IPS-11a (cell line): Measurements from ENCODE around the gene CCDC127.
"Not testable (repeated sequence)": the region's sequence is repeated elsewhere in the genome, so short reads cannot be mapped to it uniquely, and the experiment has no call there.

Source experiments
- H3K4me3 ChIP-seq: one replicate; pipeline ENCODE4 v1.5.1; 2013; ENCODE audit warnings: low read depth, low read length, control low read depth

The CCDC127 gene

DNA sequence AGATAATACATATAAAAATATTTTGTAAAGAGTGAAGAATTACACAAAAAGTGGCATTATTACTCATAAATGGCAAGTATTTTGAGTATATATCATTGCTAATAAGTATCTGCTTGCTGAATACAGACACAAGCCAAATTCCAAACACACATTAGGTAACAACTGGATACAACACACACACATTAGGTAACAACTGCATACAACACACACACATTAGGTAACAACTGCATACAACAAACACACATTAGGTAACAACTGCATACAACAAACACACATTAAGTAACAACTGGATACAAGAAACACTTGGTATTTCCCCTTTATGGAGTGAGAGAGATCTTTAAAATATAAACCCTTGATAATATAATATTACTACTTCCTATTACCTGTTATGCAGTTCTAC, 13.5 kb downstream of the CCDC127 start:
- H3K4me3 ChIP-seq, result no peak overlapping the region

DNA sequence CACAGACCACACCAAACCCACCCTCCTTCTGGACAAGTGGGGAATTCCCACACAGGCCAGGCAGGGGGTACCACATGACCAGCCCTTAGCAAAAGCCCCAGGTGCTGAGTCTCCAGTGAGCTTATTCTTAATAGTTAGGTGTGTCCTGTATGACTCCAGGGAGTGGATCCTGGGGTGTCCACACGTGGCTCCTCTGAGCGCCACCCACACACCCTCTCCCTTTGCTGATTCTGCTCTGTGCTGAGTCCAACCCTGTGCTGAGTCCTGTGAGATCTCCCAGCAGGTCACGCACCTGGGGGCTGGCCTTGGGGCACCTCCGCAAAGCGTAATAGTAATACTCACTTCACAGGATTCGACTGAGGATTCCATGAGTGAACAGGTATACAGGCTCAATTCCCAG, 14.0 kb downstream of the CCDC127 start:
- no peak overlapping the region for H3K4me3 ChIP-seq

DNA sequence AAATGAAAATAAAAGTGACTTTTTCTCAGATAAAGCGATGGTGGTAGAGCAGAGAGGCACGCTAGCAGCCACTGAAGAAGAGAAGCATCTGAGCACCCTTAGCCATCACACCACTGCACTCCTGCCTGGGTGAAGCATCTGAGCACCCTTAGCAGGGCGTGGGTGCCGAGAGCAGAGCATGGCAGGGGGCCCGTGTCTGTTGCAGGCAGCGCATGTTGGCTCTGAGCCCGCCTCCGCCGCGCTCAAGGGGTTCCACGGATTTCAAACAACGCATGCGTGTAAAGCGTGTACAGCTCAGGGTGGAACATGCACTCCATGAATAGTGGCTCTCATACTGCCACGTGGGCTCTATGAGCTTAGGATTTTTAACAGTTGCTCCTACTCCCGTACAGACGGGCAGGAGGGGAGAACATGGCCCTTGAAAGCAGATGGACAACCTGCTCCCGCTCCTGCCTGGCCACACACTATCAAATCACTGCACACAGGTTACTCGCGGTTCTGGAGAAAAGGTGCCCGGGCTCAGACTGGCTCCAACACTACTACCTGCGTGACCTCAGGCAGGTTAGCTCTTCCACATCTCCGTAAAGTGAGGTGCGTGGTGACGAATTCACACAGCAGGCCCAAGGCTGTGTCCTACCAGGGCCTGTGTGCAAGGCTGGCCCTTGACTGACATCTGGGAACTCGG, 14.6 kb downstream of the CCDC127 start:
- no peak overlapping the region for H3K4me3 ChIP-seq

DNA sequence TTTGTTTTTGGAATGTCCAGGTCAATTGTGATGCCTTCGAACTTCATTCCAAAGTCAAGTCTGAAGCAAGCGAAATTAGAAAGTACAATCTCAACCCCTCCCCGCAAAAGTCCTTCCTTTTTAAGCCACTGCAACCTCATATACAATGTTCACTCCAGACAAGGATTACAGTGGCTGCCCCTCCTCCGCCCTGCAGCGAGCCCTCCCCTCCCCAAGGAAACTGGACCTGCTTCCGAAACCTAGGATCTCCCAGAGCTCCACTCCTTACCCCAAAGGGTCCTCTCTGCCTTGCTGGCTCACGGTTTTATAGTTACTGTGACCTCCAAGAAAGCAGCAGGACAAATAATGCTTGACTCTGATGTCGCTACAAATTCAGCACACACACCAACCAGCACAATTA, 16.3 kb downstream of the CCDC127 start:
- no peak overlapping the region for H3K4me3 ChIP-seq

DNA sequence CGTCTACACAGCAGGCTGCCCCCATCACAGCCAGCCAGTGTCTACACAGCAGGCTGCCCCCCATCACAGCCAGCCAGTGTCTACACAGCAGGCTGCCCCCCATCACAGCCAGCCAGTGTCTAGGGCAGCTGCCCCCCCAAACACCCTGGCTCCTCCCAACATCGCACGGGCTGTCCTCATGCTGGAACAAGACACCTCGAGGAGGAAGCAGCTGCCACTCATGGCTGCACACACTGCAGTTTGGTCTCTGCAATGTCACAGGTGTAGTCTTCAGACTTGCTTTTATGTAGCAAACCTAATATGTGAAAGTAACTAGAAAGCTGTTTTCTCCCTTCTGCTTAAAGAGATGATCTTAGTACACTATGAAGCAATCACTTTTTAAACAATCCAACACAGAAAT, 17.0 kb downstream of the CCDC127 start:
- H3K4me3 ChIP-seq, result no peak overlapping the region

DNA sequence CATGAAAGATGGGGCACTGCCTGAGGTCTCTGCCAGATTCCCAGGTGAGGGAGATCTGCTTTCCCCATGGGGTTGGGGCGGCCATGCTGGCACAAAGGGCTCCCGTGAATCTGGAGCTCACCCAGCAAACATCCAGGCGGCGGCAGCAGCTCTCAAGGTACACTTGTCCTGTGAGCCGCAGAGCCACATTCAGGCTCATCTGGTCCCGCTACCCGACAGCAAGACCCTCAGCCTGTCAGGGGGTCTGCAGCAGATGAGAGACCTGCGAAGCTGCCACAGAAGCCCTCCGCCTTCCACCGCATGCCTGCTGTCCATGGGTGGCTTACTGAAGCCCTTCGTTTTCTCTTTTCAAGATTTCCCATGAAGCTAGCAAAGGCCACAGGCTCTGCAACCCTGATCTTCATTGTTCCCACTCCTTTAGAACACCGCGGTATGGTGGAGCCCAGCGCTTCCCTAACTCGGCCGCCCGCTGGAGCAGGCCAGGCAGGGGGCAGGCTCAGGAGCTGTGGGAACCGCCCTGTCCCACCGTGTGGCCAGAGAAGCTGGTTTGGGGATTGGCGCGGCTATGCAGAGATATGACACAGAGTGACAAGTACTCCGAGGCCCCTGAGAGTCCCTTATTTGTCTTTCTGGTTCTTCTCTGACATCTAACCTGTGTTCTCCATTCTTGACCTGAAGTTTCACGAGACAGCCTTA, 17.9 kb downstream of the CCDC127 start:
- H3K4me3 ChIP-seq, result no peak overlapping the region

DNA sequence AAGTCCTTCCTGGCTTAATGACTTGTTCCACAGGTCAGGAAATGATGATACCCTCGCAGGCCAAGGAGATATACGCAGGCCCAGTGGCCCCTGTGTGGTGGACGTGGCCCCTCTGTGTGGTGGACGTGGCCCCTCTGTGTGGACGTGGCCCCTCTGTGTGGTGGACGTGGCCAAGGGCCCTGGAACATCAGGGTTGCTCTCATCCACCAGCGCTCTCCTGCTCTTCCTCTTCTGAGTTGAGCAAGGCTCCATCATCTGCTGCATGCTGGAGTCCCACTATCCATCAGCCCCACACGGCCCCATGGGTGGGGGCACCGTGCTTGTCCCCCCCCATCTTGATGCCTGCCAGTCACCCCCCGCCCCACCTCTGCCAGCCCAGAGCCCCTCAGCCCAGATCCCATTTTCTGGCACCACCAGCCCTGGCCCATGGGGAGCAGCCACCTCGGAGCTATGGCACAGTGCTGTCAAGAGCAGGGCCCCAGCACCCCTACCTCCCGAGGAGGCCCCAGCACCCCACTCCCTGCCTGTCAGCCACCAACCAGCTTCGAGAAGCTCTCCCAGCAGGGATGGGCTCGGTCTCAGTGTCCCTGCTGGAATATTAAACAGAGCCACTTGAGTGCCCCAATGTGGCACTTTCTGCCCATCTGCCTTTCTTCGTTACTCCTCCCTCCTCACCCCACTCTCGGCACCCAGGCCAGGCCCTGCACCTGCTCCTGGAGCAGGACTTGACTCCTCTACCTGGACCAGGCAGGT, 18.6 kb downstream of the CCDC127 start:
- H3K4me3 ChIP-seq, result no peak overlapping the region

DNA sequence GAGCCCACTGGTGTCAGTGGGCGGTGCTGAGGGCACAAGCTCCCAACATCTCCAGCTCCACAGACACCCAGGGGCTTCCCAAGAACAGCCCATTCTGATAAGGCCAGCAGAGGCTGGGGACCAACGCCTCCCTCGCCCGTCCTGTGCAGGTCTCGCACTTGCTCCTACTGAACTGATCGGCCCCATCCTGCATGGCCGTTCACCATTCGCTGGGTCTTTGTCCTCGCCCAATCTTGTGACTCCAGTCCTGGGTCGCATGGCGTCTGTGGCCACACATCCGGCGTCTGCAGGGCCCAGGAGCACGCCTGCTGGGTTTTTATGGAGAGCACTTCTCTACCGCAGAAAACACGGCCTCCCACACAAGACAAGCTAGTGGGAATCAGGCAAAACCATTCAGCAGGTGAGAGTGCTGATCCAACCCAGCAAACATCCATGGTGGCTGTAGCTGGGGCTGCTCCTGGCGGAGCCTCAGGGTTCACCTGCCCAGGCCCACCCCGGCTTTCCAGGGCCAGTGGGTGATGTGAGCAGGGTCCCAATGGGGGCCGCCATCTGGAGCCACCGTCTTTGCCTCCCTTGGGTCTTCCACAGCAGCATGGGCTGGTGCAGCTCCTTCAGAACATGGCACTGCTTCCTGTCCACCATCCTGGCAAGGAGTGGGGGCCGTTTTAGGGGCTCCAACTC, 19.3 kb downstream of the CCDC127 start:
- H3K4me3 ChIP-seq, result no peak overlapping the region

DNA sequence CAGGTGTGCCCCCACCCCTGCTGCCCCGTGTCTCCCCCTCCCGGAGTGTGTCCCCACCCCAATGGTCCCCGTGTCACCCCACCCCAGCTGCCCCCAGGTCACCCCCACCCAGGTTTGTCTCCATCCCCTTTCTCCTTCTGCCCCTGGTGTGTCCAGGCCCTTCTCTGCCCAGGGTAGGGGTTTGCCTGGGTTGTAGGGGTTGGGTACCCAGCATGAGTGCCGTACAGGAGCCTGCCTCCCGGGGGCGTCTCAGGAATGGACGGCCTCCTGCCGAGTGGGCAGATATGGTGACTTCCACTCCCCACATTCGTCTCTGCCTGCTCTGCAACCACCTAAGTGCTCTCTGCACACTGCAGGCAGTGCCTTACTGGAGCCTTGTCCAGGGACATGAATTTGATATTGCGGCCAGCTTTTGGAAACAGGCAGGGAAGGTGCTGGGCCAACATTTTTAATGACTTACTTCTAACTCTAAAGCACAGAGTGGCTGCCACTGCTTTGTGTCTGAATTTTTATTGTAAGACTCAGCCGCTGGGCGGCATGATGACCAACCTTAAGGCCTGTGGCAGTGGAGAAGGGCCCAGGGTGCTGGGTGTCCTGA, 20.0 kb downstream of the CCDC127 start:
- no peak overlapping the region for H3K4me3 ChIP-seq

DNA sequence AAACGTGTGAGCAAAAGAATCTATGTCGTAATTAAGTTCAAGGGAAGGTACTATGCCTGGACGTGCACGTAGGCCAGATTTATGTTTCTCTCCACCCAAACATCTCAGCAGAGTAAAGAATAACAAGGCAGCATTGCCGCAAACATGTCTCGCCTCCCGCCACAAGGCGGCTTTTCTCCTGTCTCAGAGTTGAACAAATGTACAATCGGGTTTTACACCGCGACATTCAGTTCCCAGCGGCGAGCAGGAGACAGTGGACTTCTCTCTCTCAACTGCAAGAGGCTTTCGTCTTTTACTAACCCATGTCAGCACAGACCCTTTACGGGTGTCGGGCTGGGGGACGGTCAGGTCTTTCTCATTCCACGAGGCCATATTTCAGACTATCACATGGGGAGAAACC, 20.9 kb downstream of the CCDC127 start:
- H3K4me3 ChIP-seq, result not testable (repeated sequence)

DNA sequence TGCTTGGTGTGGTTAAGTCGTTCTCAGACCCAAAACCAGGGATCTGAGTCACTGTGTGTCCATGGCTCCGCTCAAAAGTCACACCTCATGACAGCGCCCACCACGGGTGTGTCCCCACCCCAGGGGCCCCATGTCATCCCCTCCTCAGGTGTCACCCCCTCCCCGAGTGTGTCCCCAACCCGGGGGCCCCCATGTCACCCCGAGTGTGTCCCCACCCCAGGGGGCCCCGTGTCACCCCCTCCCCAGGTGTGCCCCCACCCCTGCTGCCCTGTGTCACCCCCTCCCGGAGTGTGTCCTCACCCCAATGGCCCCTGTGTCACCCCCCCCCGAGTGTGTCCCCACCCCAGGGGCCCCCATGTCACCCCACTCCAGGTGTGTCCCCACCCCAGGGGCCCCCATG, 21.6 kb downstream of the CCDC127 start:
- H3K4me3 ChIP-seq, result no peak overlapping the region

DNA sequence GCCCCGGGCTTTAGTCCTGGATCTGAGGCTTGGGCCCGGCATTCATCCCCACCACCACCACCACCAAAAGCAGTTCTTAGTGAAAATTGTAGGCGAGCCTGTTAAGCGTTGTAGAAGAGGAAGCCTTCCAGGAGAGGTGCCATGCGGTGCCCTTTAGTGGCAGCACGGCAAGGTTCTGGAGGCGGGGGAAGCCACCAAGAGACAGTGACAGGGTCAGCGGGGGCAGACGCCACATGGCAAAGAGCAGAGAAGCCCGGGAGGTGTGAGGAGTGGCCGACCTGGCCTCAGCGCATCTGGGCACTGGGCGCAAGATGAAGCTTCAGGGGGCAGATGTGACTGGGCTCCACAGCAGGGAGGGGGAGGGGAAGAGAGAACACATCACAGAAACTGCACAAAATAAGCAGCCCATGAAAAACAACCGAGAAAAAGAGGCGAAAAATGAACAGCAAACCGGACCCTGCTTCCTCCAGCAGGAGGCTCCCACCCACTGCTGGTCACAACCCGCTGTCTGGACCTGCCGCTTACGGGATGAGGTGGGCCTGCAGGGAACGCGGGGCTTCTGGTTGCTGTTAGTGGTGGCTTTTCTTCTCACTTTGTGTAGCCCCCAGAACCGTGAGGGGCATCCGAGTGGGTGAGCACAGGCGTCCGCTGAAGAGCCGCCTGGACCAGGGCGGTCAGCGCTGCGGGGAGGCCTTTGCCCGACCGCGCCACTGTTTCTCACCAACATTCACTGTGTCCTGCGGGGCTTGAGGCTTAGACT, 22.4 kb downstream of the CCDC127 start:
- no peak overlapping the region for H3K4me3 ChIP-seq

DNA sequence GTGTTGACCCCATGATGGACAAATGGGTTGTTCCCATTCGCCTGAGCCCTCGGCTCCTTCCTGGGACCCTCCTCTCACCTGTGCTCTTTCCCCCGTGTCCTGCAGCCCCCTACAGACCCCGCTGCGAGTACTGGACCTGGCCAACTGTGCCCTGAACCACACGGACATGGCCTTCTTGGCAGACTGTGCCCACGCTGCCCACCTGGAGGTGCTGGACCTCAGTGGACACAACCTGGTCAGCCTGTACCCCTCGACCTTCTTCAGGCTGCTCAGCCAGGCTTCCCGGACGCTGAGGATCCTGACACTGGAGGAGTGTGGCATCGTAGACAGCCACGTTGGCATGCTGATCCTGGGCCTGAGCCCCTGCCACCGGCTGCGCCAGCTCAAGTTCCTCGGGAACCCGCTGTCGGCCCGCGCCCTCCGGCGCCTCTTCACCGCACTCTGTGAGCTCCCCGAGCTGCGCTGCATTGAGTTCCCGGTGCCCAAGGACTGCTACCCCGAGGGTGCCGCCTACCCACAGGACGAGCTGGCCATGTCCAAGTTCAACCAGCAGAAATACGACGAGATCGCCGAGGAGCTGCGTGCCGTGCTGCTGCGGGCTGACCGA, 23.2 kb downstream of the CCDC127 start:
- no peak overlapping the region for H3K4me3 ChIP-seq

DNA sequence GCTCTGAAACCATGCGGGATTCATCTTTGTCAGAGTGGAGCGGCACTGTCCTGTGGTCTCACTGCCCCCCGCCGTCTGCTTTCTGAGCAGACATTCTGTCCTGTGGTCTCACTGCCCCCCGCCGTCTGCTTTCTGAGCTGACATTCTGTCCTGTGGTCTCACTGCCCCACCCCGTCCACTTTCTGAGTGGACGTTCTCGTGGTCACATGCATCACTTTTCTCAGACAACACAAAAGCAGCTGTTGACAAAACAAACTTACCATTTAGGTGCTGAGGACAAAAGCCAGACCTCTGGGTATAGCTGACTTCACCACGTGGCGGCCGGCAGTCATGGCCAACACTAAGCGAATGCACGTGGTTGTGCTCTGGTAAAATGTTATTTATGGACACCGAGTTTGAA, 23.9 kb downstream of the CCDC127 start:
- no peak overlapping the region for H3K4me3 ChIP-seq

DNA sequence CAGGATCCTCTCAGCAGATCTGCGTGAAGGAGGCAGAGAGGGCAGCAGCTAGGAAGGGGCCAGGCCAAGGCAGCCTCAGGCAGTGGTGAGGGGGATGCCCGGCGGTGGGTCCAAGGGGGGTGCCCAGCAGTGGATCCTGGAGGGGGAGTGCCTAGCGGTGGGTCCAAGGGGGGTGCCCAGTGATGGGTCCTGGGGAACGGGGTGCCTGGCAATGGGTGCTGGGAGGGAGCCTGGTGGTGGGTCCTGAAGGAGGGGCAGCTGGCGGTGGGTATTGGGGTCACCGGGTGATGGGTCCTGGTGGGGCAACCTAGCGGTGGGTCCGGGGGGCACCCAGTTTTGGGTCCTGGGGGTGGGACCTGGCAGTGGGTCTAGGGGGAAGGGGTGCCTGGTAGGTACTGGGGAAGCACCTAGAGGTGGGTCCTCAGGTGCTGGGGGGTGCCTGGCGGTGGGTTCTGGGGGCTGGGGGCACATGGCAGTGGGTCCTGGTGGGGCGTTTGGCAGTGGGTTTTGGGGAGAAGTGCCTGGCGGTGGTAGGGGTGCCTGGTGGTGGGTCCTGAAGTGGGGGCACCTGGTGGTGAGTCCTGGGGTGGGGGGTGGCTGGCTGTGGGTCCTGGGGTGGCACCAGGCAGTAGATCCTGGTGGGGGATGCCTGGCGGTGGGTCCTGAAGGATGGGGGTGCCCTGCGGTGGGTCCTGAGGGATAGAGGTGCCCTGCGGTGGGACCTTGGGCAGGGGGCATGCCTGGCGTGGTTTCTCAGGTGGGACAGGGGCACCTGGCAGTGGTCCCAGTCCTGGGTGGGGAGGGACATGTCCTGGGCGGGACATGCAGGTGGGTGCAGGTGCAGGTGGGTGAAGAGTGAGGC, 24.8 kb downstream of the CCDC127 start:
- no peak overlapping the region for H3K4me3 ChIP-seq

DNA sequence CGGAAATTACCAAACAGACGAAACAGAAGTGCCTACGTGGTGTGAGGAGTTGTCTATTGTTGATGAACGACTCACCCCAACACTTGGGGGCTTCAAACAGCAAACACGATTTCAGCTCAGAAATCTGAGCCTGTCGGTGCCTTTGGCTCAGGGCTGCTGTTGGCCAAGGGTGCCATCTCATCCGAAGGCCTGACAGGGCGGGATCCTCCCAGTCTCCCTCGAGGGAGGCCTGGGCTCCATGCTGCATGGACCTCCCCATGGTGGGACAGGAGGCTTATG, 25.3 kb downstream of the CCDC127 start:
- H3K4me3 ChIP-seq, result no peak overlapping the region

DNA sequence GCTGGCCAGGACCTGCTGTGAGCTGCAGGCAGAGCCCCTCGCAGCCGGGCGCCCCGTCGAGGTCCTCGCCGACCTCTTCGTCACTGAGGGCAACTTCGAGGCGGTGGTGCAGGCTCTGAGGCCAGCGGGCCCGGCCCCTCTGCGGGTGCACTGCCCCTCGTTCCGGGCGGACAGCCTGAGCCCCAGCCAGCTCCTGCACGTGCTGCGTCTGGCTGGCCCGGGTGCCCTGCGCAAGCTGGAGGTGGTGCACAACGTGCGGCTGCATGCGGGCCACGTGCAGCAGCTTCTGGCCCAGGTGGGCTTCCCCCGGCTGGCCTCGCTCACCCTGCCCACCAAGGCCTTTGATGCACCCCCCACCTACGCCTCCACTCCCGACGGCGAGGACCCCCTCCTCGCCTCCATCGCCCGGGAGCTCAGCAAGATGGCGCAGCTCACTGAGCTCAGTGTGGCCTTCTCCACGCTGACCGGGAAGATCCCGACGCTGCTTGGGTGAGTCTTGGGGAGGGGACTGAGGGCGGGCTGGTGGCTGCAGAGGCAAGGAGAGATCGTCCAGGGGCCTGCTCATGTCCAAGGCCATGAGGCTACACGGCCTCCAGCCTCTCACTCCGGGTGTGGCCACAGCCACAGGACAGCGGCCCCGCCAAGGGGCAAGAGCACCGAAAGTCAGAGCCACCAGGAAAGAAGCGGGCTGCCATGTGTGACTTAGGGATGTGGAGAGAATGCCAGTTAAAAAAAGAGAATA, 25.8 kb downstream of the CCDC127 start:
- H3K4me3 ChIP-seq, result no peak overlapping the region

DNA sequence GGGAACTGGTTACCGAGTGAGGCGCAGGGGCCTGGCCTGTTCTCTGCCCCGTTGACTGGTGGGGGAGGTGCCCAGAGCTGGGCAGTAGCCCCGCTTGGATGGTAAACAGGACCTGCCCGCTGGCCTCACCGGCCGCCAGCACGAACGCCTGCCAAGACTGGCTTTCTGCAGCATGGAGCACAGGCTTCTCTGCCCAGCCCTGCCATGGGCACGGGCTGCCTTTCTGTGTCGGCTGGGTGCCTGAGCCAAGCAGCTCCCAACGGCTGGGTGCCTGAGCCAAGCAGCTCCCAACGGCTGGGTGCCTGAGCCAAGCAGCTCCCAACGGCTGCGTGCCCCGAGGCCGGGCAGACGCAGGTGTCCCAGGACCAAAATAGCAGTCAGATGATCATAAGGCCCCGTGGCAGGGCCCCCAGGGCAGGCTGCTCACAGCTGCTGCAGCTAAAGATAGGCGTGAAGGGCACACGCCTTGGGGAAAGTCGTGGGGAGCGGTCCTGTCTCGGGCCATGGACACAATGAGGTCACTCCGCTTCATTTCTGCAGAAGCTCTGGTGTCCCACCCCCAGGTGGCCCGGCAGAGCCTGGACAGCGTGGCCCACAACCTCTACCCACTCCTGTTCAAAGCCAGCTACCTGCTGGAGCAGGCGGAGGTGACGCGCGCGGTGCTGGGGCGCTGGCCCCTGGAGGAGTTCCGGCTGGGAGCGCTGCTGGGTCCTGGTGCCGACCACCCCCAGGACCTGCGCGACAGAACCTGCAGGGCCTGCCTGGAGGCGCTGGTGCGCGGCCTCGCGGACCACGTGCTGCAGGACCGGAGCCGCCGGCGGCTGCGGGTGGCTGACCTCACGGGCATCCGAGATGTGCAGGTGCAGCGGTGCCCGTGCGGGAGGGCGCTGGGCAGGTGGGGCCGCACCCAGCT, 26.7 kb downstream of the CCDC127 start, which contains the start of gene LRRC14B:
Gene LRRC14B, plus strand, starts transcription at position 460 of the 913 bp plus-strand sequence. Its CDS starts 44 bp downstream, at position 504.
- no peak within 1 kb of the TSS for H3K4me3 ChIP-seq
